Aorta (tissue), 5 donors: ENCODE data around the gene GLRX3. TPM values are rescaled to one million over a fixed set of nuclear protein-coding genes. Genes with fewer than 3 reads are reported as not detected.
A peak's percentile ranks its signal among the peaks of the same experiment; 100 is the strongest.
"Not testable (repeated sequence)": the region's sequence is repeated elsewhere in the genome, so short reads cannot be mapped to it uniquely, and the experiment has no call there.

ENCODE experiments used
- ATAC-seq: fragments of 200-7000 bp; cut with Tn5 transposase; one replicate; pipeline ENCODE4 v1.9.1; 2022; ENCODE audit warnings: moderate library complexity; ENCODE audit not compliant: low FRiP score
- DNase-seq, 2 donors: peaks; one replicate each; pipeline ENCODE4 v3.0.0-alpha.2; 2020
- H3K27ac ChIP-seq, 2 donors: one replicate each; pipeline ENCODE4 v1.5.1; 2013; ENCODE audit warnings: low read length in 2 of 2, mild to moderate bottlenecking in 2 of 2, moderate library complexity in 2 of 2, control low read depth in 1 of 2, inconsistent platforms in 1 of 2, low read depth in 1 of 2
- H3K27me3 ChIP-seq, 2 donors: one replicate each; pipeline ENCODE4 v1.6.1; 2013; ENCODE audit warnings: control low read depth in 1 of 2, low read length in 1 of 2, mild to moderate bottlenecking in 1 of 2, moderate library complexity in 1 of 2; ENCODE audit not compliant: insufficient read depth in 2 of 2, control insufficient read depth in 1 of 2
- H3K36me3 ChIP-seq, 2 donors: one replicate each; pipeline ENCODE4 v1.6.1; 2013; ENCODE audit warnings: control low read depth in 1 of 2, low read length in 1 of 2, mild to moderate bottlenecking in 1 of 2; ENCODE audit not compliant: insufficient read depth in 2 of 2, control insufficient read depth in 1 of 2
- H3K4me1 ChIP-seq, 2 donors: one replicate each; pipeline ENCODE4 v1.6.1; 2013; ENCODE audit warnings: low read length in 2 of 2, control low read depth in 1 of 2, mild to moderate bottlenecking in 1 of 2, moderate library complexity in 1 of 2; ENCODE audit not compliant: insufficient read depth in 2 of 2, control insufficient read depth in 1 of 2
- H3K4me3 ChIP-seq, 2 donors: one replicate each; pipeline ENCODE4 v1.5.1; 2013; ENCODE audit warnings: low read length in 2 of 2, control low read depth in 1 of 2, mild to moderate bottlenecking in 1 of 2
- H3K9me3 ChIP-seq: one replicate; pipeline ENCODE4 v1.6.1; 2013; ENCODE audit warnings: mild to moderate bottlenecking, low read length; ENCODE audit not compliant: control insufficient read depth
- WGBS, 2 donors: extraction: QIAGEN DNeasy Blood & Tissue Kit; methylation state at CpG; one replicate each; pipeline ENCODE4 v1.1.7; 2013; 5-methylcytosine and 5-hydroxymethylcytosine counted together
- intact Hi-C, 2 donors: fragments of 100-400 bp; cut with DNase I; formaldehyde crosslinking; loops; one replicate each; pipeline versions ENCODE4 v1.14.2 to v1.15.0; 2022
- long read RNA-seq, 2 donors: library from polyadenylated mRNA; unstranded; transcript quantifications; one replicate each; pipeline ENCODE4 v2.0.0, GENCODE V29; 2020 to 2021
- polyA plus RNA-seq, 2 donors: library from polyadenylated mRNA; stranded (reverse); fragments of 200-250 nt; gene quantifications; one replicate each; pipeline ENCODE4 v1.2.3, GENCODE V29; 2013
- total RNA-seq, 2 donors: library from RNA; stranded (reverse); fragmentation: NEBNext Ultra II Directional; extraction: Animal tissue kit (Norgen Biotek cat#: 25700); gene quantifications; one replicate each; pipeline ENCODE4 v1.2.1, GENCODE V29; 2021
- donor health status: healthy with polysubstance abuse.
- donor health status: Bipolar disorder and iron deficiency.
- donor health status: DM: no; HTN: no; CAD: no.
- donor health status: DM: no; HTN: no; CAD: no.
- donor health status: DM: yes; HTN: yes; CAD: no.

Gene GLRX3
- total RNA-seq (10 to 100 TPM; 47.1 to 50.0 TPM), polyA plus RNA-seq (10 to 100 TPM; 58.2 to 95.3 TPM)
- long read RNA-seq, donor 1, transcript GLRX3-201 (11 exons, 1,302 nt), result major isoform, 79 of 115 reads
- long read RNA-seq, donor 1, transcript GLRX3-202 (12 exons, 3,827 nt), result minor isoform, 21 of 115 reads
- long read RNA-seq, donor 1, partial matches to known transcripts, result 2 of 115 reads
- long read RNA-seq, donor 1, other reads (novel, unspliced or antisense), result 9 of 115 reads
- long read RNA-seq, donor 2, transcript GLRX3-201 (11 exons, 1,302 nt), result major isoform, 16 of 31 reads
- long read RNA-seq, donor 2, partial matches to known transcripts, result 0 of 31 reads
- long read RNA-seq, donor 2, other reads (novel, unspliced or antisense), result 12 of 31 reads

DNA sequence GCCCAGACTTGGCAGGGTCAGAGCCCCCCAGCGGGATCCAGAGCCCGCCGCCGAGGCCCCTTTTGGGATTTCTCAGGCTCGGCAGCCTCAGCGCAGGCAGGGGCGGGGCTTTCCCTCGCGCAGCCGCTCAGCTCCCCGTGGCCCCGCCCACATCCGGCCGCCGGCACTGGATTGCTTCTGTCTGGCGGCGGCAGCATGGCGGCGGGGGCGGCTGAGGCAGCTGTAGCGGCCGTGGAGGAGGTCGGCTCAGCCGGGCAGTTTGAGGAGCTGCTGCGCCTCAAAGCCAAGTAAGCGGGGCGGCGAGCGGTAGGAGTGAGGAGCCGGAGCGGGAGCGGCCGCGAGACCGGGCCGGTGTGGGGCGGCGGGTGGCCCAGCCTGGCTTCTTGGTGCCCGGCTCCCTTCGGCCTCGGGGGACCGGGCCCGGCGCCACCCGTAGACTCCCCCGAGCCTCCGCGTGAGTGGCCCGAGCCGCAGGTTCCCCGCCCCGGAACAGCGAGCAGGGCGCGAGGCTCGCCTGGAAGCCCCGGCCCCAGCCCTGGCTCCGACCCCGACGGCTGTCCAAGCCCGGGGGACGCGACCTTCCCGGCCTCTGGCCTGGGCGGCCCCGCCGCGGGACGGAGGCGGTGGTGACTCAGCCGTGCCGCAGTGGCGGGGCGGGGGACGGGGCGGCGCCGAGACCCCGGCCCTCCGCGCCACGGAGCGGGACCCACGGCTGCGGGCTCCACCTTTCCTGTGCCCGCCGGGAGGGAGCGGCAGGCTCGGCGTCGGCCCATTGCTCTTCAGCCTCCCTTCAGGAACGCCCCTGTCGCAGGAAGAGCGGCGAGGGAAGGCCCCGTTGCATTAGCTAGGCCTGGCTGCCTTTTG lies at the start of gene GLRX3:
Gene GLRX3, plus strand, starts transcription at position 166 of the 864 bp plus-strand sequence. Its CDS starts 30 bp downstream, at position 196.
- no peaks in the 10 kb centered on the region for H3K36me3 ChIP-seq
- H3K9me3 ChIP-seq, result no peaks in the 10 kb centered on the region
- H3K4me1 ChIP-seq, result peaks cover 0 to 14% of the 10 kb centered on the region in 2 donors
- peak within 1 kb of the TSS; percentile 97 to 99 for H3K4me3 ChIP-seq
- H3K27me3 ChIP-seq, result no peaks in the 10 kb centered on the region
- intact Hi-C loops, result loop anchor here (1.0 kb wide), 1 partner anchor 25 kb away; no protein-coding TSS in a partner anchor
- peak; percentile 98 for ATAC-seq
- H3K27ac ChIP-seq, result peak within 1 kb of the TSS in 1 of 2 donors; percentile 74
- WGBS, 2 donors, result 0% methylated on average over 77 to 96 of the region's 96 CpGs
- peak; percentile 92 to 96 for DNase-seq

DNA sequence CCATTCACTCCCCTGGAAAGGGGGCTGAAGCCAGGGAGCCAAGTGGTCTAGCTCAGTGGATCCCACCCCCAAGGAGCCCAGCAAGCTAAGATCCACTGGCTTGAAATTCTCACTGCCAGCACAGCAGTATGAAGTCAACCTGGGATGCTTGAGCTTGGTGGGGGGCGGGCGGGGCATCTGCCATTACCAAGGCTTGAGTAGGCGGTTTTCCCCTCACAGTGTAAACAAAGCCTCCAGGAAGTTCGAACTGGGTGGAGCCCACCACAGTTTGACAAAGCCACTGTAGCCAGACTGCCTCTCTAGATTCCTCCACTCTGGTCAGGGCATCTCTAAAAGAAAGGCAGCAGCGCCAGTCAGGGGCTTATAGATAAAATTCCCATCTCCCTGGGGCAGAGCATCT lies 45.6 kb upstream of the GLRX3 start:
- ATAC-seq, H3K36me3 ChIP-seq, H3K9me3 ChIP-seq, intact Hi-C loops, H3K4me3 ChIP-seq, H3K27ac ChIP-seq, H3K4me1 ChIP-seq, DNase-seq, H3K27me3 ChIP-seq: not testable (repeated sequence)
- 89 to 93% methylated on average over 5 of the region's 5 CpGs for WGBS, 2 donors

DNA sequence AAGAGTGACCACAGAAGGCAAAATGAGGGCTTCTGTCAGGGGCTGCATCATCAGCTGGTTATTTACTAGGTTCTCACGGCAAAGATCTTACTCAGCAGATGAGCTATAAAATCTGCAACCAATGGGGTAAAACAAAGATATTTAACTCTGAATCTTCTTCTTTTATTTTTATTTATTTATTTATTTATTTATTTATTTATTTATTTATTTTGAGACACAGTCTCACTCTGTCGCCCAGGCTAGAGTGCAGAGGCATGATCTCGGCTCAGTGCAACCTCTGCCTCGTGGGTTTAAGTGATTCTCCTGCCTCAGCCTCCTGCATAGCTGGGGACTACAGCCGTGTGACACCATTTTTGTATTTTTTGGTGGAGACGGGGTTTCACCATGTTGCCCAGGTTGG lies 36.8 kb upstream of the GLRX3 start:
- ATAC-seq, result no peak
- intact Hi-C loops, result no loop called here
- H3K36me3 ChIP-seq, result no peaks in the 10 kb centered on the region

DNA sequence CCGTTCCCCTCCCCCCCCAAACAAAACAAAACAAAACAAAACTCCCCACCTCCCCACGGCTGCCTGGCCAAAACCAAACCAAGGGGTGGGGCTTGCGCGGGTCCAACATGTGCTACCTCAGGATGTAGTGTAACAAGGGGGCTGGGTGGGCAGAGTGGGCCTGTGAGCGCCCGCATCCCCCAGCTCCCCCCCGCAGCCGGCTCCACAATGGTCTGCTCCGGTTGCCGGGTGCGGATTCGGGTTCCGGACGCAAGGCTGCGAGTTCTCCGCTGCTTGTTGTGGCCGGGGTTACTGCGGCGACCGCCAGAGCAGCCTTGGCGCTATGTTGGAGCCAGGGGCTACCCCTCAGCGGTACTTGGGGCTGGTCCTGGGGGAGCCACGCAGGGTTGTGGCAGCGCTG lies 30.5 kb upstream of the GLRX3 start:
- WGBS, 2 donors, result 70 to 77% methylated on average over 24 of the region's 24 CpGs
- Histone ChIP-seq H3K4me3 (no peak overlapping the region), H3K36me3 (no peaks in the 10 kb centered on the region), H3K4me1 (peaks cover 0 to 2% of the 10 kb centered on the region in 2 donors), H3K27ac (no peak overlapping the region), H3K27me3 (no peaks in the 10 kb centered on the region), H3K9me3 (no peaks in the 10 kb centered on the region)
- intact Hi-C loops, result loop anchor here in 1 of 2 donors (10.0 kb wide), 1 partner anchor 631 kb away; no protein-coding TSS in a partner anchor
- DNase-seq, result no peak
- no peak for ATAC-seq

More for the DNA sequence above, 36.8 kb upstream of the GLRX3 start:
- Histone ChIP-seq H3K27me3 (no peaks in the 10 kb centered on the region), H3K27ac (no peak overlapping the region), H3K4me1 (no peaks in the 10 kb centered on the region), H3K4me3 (no peak overlapping the region), H3K9me3 (no peaks in the 10 kb centered on the region)
- no peak for DNase-seq
- 96 to 97% methylated on average over 6 of the region's 6 CpGs for WGBS, 2 donors

DNA sequence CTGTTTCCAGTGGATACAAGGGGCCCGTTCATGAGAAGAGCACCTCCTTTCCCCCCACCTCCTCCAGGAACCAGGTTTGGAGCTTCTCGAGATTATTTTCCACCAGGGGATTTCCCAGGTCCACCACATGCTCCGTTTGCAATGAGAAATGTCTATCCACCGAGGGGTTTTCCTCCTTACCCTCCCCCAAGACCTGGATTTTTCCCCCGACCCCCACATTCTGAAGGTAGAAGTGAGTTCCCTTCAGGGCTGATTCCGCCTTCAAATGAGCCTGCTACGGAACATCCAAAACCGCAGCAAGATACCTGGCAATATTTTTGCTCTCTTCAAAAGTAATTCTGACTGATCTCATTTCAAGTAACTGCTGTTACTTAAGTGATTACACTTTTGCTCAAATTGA lies 28.0 kb upstream of the GLRX3 start:
- H3K9me3 ChIP-seq, H3K27ac ChIP-seq, ATAC-seq, DNase-seq, H3K36me3 ChIP-seq, H3K4me1 ChIP-seq, H3K27me3 ChIP-seq, H3K4me3 ChIP-seq: not testable (repeated sequence)
- intact Hi-C loops, result loop anchor here in 1 of 2 donors (10.0 kb wide), 1 partner anchor 633 kb away; no protein-coding TSS in a partner anchor
- 88 to 90% methylated on average over 8 of the region's 8 CpGs for WGBS, 2 donors

DNA sequence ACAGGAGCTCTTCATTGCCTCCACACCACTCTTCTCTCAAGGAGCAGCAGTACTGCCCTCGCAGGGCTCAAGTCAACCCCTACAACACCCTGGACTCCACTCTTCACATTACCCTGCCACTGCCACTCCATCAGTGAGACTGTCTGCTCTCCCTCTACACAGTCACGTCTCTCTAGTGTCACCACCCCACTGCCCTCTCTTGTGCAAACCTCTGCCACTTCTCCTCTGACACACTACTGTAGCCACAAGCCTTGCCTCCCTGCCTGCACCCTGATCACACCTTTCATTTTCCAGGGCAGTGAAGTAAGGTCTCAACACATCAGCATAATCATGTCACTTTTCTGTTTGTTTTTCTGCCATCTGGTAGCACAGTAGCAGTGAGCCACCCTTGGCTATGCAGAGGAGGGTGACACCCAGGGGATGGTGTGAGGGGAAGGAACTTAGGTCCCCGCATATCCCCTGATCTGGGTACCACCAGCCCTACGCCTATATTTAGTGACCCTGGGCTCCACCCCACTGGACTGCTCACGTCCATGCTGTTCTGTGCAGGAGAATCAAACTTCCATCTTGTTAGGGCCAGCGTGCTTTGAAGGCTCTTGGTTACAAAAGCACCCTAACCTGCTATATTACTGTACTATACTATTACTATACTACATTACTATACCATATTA lies 27.1 kb upstream of the GLRX3 start:
- H3K9me3 ChIP-seq, result no peaks in the 10 kb centered on the region
- H3K27ac ChIP-seq, result no peak overlapping the region
- no peak for ATAC-seq
- WGBS, 2 donors, result 52 to 54% methylated on average over 6 of the region's 6 CpGs
- no peak overlapping the region for H3K4me3 ChIP-seq
- intact Hi-C loops, result loop anchor here in 1 of 2 donors (10.0 kb wide), 1 partner anchor 634 kb away; no protein-coding TSS in a partner anchor
- peaks cover 0 to 4% of the 10 kb centered on the region in 2 donors for H3K4me1 ChIP-seq
- no peaks in the 10 kb centered on the region for H3K36me3 ChIP-seq
- DNase-seq, result no peak
- no peaks in the 10 kb centered on the region for H3K27me3 ChIP-seq

DNA sequence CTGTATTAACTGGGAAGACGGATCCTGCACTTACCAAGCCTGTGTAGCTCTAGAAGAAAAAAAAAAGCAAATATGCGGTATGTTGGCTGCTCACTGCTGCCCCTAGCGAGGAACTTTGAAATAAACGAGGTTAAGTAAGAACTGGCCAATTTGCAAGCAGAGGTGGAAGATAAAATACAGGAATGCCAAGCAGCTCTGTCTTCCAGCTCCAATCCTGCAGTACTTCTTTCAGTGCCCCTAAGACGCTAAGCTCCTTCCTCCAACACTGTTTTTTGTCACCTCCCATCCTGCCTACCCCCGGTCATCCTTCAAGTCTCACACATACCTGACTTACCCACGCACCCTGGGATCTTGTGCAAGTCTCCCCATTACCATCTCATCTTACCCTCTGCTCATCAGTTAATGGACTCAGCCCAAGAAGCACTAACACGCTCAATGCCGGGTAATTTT lies 26.4 kb upstream of the GLRX3 start:
- H3K4me3 ChIP-seq, result peak overlapping the region; percentile 20 to 49
- H3K9me3 ChIP-seq, result no peaks in the 10 kb centered on the region
- DNase-seq, result peak in 1 of 2 donors; percentile 74
- intact Hi-C loops, result loop anchor here in 1 of 2 donors (5.0 to 10.0 kb wide), 2 partner anchors 148 to 635 kb away; partner anchors contain the start of gene EBF3
- H3K27me3 ChIP-seq, result no peaks in the 10 kb centered on the region
- peak; percentile 75 for ATAC-seq
- H3K4me1 ChIP-seq, result peaks cover 0 to 4% of the 10 kb centered on the region in 2 donors
- 1 to 2% methylated on average over 9 of the region's 9 CpGs for WGBS, 2 donors
- no peaks in the 10 kb centered on the region for H3K36me3 ChIP-seq
- H3K27ac ChIP-seq, result peak overlapping the region in 1 of 2 donors; percentile 90
